GM12878 (cell line): Measurements from ENCODE around the gene SHROOM2. TPM values are rescaled to one million over a fixed set of nuclear protein-coding genes. Genes with fewer than 3 reads are reported as not detected.

Experiments used
- ATAC-seq: fragments of 200-7000 bp; cut with Tn5 transposase; 3 replicates; pipeline ENCODE4 v1.9.1; 2020; ENCODE audit warnings: mild to moderate bottlenecking, moderate library complexity
- BruUV-seq: library from RNA; stranded (reverse); fragments of 400-500 nt; replicated peaks from 2 replicates; lab custom pipeline; 2021; lab: Mats Ljungman, UMichigan
- CTCF ChIA-PET: fragments of 300-600 bp; sonication (Branson Sonifier 250); formaldehyde crosslinking; extraction: SDS; loops from one replicate; lab custom pipeline; 2021; ENCODE audit warnings: inconsistent platforms; lab: Yijun Ruan, JAX
- POLR2A ChIA-PET: fragments of 350-600 bp; formaldehyde crosslinking; extraction: SDS; loops from one replicate; lab custom pipeline; 2021; ENCODE audit warnings: inconsistent platforms; lab: Charles Lee
- RAD21 ChIA-PET: fragments of 300-600 bp; sonication (Branson Sonifier 250); formaldehyde crosslinking; loops from one replicate; lab custom pipeline; 2023; ENCODE audit warnings: antibody characterized with exemption; ENCODE audit not compliant: unreplicated experiment; lab: Charles Lee
- SMC1A ChIA-PET: fragments of 300-600 bp; sonication (Branson Sonifier 250); formaldehyde crosslinking; loops from one replicate; lab custom pipeline; 2023; ENCODE audit not compliant: unreplicated experiment, uncharacterized antibody; lab: Charles Lee
- DNase-seq: peaks from one replicate; pipeline ENCODE4 v3.0.0-alpha.2; 2011; ENCODE audit warnings: low read depth, low spot score
- FAIRE-seq: peaks from 3 replicates; lab custom pipeline; 2011; peaks lifted over from hg19 to GRCh38; lab: Jason Lieb, UNC
- H2AFZ ChIP-seq: 2 replicates; pipeline ENCODE4 v1.6.0; 2011; ENCODE audit warnings: low read depth, low read length, control low read depth; ENCODE audit not compliant: control insufficient read depth
- H3K27ac ChIP-seq: 2 replicates; pipeline ENCODE4 v1.5.1; 2011; ENCODE audit warnings: control low read depth; ENCODE audit not compliant: control insufficient read depth, insufficient read depth
- H3K27me3 ChIP-seq, 2 experiments: replicated peaks in 1 of 2; 2 replicates each; pipeline versions ENCODE4 v1.6.0 to v1.6.1; 2011; ENCODE audit warnings: low read length in 1 of 2; ENCODE audit not compliant: control insufficient read depth in 2 of 2, insufficient read depth in 2 of 2
- H3K36me3 ChIP-seq, 2 experiments: 2 replicates each; pipeline ENCODE4 v1.5.1; 2011; ENCODE audit warnings: low read length in 1 of 2; ENCODE audit not compliant: control insufficient read depth in 2 of 2, insufficient read depth in 2 of 2
- H3K4me1 ChIP-seq: 2 replicates; pipeline ENCODE4 v1.6.1; 2011; ENCODE audit warnings: mild to moderate bottlenecking, low read length, moderate library complexity, mixed read lengths; ENCODE audit not compliant: control insufficient read depth, insufficient read depth
- H3K4me2 ChIP-seq: 2 replicates; pipeline ENCODE4 v1.6.0; 2011; ENCODE audit warnings: control low read depth; ENCODE audit not compliant: control insufficient read depth, insufficient read depth
- H3K4me3 ChIP-seq: fragments of 200-600 bp; sonication (generic); 2 replicates; pipeline ENCODE4 v1.5.1; 2016
- H3K79me2 ChIP-seq: 2 replicates; pipeline ENCODE4 v1.6.0; 2011; ENCODE audit warnings: low read length; ENCODE audit not compliant: control insufficient read depth, insufficient read depth
- H3K9ac ChIP-seq: 2 replicates; pipeline ENCODE4 v1.8.0; 2011; ENCODE audit warnings: low read length, control low read depth, mixed read lengths; ENCODE audit not compliant: control insufficient read depth, insufficient read depth
- H3K9me3 ChIP-seq: replicated peaks from 3 replicates; pipeline ENCODE4 v1.5.1; 2011; ENCODE audit warnings: mild to moderate bottlenecking, low read length; ENCODE audit not compliant: control insufficient read depth, insufficient read depth
- H4K20me1 ChIP-seq: 2 replicates; pipeline ENCODE4 v1.6.0; 2011; ENCODE audit not compliant: control insufficient read depth, insufficient read depth
- BACH1 ChIP-seq: fragments of 450-650 bp; IDR thresholded peaks from 2 replicates; pipeline ENCODE4 v1.6.1; 2017; ENCODE audit warnings: mild to moderate bottlenecking, borderline replicate concordance
- CUX1 ChIP-seq: IDR thresholded peaks from 2 replicates; pipeline ENCODE4 v1.6.1; 2012; ENCODE audit warnings: improper control_type of control experiment, low read depth, low read length; ENCODE audit not compliant: insufficient replicate concordance
- HSF1 ChIP-seq: fragments of 150-350 bp; IDR thresholded peaks from 2 replicates; pipeline ENCODE4 v1.6.1; 2014; ENCODE audit warnings: mild to moderate bottlenecking, low read depth, low read length
- IKZF1 ChIP-seq: fragments of 450-650 bp; conservative IDR thresholded peaks from 2 replicates; pipeline ENCODE4 v1.6.1; 2017; ENCODE audit warnings: antibody characterized with exemption, mild to moderate bottlenecking
- NR2C2 ChIP-seq: IDR thresholded peaks from 2 replicates; pipeline ENCODE4 v1.6.1; 2011; ENCODE audit warnings: borderline replicate concordance, low read depth; ENCODE audit not compliant: control insufficient read depth, insufficient read length
- SMAD5 ChIP-seq: IDR thresholded peaks from 2 replicates; pipeline ENCODE4 v1.6.1; 2016; ENCODE audit warnings: antibody characterized with exemption, low read depth
- TBL1XR1 ChIP-seq: IDR thresholded peaks from 2 replicates; pipeline ENCODE4 v1.6.1; 2012; ENCODE audit warnings: low read depth, low read length, improper control_type of control experiment
- WGBS: methylation state at CpG from one replicate; pipeline ENCODE4 v1.1.6; 2016; ENCODE audit warnings: low lambda C conversion rate; ENCODE audit not compliant: insufficient replicate concordance, insufficient coverage; ENCODE audit errors: missing lambda C conversion rate; 5-methylcytosine and 5-hydroxymethylcytosine counted together
- in situ Hi-C: fragments of 300-500 bp; cut with MboI; formaldehyde crosslinking; loops from 9 replicates; pipeline ENCODE4 v1.14.3; 2018; ENCODE audit warnings: mixed read lengths
- intact Hi-C: fragments of 100-400 bp; cut with micrococcal nuclease; formaldehyde crosslinking; loops from one replicate; pipeline ENCODE4 v1.14.2; 2022; ENCODE audit not compliant: unreplicated experiment
- polyA plus RNA-seq, 11 experiments: library from polyadenylated mRNA; depleted of rRNA in 4 of 11; unstranded in 6 of 11; stranded (reverse) in 5 of 11; fragments of >200 nt; fragmentation: Nextera tagmentation in 4 of 11; fragmentation: Illumina TruSeq in 1 of 11; extraction: Ambion mirVana in 4 of 11; extraction: Trizol in 1 of 11; gene quantifications; 1 replicate in 1 of 11; 2 replicates in 10 of 11; pipeline versions ENCODE4 v1.2.1 to v1.2.3, GENCODE V29; 2011 to 2016; ENCODE audit warnings: inconsistent platforms in 2 of 11, missing spikeins in 2 of 11, low read depth in 1 of 11
- total RNA-seq, 4 experiments: library from RNA; depleted of rRNA in 3 of 4; stranded (reverse); fragments of >200 nt in 3 of 4; fragmentation: Illumina TruSeq in 1 of 4; extraction: Trizol in 1 of 4; gene quantifications; 2 replicates each; pipeline versions ENCODE4 v1.2.1 to v1.2.3, GENCODE V29; 2013 to 2021
- TF ChIP-seq, protein P1 (sequence below): fragments of 450-650 bp; IDR thresholded peaks from 2 replicates; pipeline ENCODE4 v1.6.1; 2018; ENCODE audit warnings: mild to moderate bottlenecking, low read depth, moderate library complexity; ENCODE audit not compliant: partially characterized antibody
- TF ChIP-seq, protein P2 (sequence below): IDR thresholded peaks from 2 replicates; pipeline ENCODE4 v1.6.1; 2011; ENCODE audit warnings: borderline replicate concordance, low read depth, mild to moderate bottlenecking, moderate library complexity, low read length; ENCODE audit not compliant: insufficient read depth, poor library complexity, severe bottlenecking

Gene SHROOM2
- total and polyA plus RNA-seq, 10 of the 15 experiments (the other 5 are each of a cell fraction or from before 2014, with no cell fraction given) = under 0.01 to 0.15 (median 0.09) TPM; not detected in 2

DNA sequence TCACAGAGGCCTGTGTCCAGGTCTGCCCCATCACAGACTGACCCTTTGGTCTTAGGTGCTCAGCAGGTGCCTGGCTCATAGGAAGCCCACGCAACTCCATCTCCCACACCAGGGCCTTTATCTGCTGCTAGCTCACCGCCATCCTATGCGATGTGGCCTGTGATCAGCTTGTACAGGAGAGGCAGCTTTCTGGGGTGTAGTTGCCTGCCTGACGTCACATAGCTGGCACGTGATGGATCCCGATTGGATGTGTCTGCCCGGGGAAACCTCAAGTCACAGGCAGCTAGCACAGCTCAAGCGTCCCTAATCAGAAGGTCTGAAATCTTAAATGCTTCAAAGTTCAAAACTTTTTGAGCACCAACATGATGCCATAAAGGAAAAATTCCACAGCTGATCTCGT lies 139.8 kb downstream of the SHROOM2 start (continued):
- TF ChIP-seq IKZF1 = no peak
- TF ChIP-seq TBL1XR1 = no peak
- no peak for TF ChIP-seq CUX1

DNA sequence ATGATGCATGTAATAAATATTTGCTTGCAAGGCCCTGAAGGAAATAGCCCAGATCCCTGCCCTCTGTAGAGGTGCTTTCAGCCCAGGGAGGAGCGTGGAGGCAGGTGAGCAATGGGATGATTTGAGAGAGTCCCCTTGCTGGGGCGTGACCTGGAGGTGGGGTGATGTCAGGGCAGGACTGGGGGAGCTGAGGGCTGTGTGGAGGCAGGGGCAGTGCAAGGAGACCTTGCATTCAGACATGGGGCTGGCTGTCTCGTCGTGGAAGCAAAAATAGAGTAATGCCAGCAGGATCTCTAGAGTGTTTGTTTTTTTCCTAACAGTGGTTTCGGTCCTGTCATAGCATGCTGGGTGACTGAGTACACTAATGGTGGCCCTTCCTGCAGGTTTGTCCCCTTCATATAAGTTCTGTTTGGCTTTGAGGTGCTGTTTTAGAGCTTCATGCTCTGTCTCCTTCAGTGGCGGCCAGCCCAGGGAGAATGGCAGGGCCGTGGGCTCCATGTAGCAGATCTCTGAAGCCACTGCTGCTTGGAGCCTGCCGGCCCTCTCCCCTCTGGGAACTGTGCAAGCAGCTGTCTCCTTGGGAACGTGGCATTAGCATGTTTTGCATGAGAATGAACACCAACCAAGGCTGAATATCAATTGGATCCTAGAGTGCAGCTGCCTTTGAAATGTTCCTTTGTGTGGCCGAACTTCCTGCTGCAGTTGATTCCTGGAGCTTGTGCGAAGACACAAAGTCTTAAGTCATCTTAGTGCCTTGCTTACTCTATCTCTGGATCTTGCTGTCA lies 141.7 kb downstream of the SHROOM2 start:
- Histone ChIP-seq H3K9me3 (no peaks in the 10 kb centered on the region; the same call in 2 of the 3 replicates), H3K4me1 (no peaks in the 10 kb centered on the region), H3K4me3 (no peak overlapping the region), H3K4me2 (no peak overlapping the region), H3K79me2 (no peaks in the 10 kb centered on the region), H3K9ac (no peak overlapping the region), H2AFZ (no peak overlapping the region), H3K27me3 (no peaks in the 10 kb centered on the region), H3K27ac (no peak overlapping the region), H3K36me3 (no peaks in the 10 kb centered on the region), H4K20me1 (no peaks in the 10 kb centered on the region)
- CTCF ChIA-PET = no interaction called here
- SMC1A ChIA-PET = no interaction called here
- BruUV-seq = no TSS peak
- 13% methylated on average over 11 of the region's 11 CpGs for WGBS
- POLR2A ChIA-PET = no interaction called here
- in situ Hi-C loops = no loop called here
- no peak for ATAC-seq
- RAD21 ChIA-PET = no interaction called here
- no peak for FAIRE-seq
- no peak for DNase-seq
- intact Hi-C loops = no loop called here
- TF ChIP-seq NR2C2 = no peak
- TF ChIP-seq, protein P1, sequence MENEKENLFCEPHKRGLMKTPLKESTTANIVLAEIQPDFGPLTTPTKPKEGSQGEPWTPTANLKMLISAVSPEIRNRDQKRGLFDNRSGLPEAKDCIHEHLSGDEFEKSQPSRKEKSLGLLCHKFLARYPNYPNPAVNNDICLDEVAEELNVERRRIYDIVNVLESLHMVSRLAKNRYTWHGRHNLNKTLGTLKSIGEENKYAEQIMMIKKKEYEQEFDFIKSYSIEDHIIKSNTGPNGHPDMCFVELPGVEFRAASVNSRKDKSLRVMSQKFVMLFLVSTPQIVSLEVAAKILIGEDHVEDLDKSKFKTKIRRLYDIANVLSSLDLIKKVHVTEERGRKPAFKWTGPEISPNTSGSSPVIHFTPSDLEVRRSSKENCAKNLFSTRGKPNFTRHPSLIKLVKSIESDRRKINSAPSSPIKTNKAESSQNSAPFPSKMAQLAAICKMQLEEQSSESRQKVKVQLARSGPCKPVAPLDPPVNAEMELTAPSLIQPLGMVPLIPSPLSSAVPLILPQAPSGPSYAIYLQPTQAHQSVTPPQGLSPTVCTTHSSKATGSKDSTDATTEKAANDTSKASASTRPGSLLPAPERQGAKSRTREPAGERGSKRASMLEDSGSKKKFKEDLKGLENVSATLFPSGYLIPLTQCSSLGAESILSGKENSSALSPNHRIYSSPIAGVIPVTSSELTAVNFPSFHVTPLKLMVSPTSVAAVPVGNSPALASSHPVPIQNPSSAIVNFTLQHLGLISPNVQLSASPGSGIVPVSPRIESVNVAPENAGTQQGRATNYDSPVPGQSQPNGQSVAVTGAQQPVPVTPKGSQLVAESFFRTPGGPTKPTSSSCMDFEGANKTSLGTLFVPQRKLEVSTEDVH = no peak
- no peak for TF ChIP-seq SMAD5
- no peak for TF ChIP-seq BACH1
- TF ChIP-seq HSF1 = no peak
- TF ChIP-seq, protein P2, sequence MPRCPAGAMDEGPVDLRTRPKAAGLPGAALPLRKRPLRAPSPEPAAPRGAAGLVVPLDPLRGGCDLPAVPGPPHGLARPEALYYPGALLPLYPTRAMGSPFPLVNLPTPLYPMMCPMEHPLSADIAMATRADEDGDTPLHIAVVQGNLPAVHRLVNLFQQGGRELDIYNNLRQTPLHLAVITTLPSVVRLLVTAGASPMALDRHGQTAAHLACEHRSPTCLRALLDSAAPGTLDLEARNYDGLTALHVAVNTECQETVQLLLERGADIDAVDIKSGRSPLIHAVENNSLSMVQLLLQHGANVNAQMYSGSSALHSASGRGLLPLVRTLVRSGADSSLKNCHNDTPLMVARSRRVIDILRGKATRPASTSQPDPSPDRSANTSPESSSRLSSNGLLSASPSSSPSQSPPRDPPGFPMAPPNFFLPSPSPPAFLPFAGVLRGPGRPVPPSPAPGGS = no peak
